ENCODE results near the gene RNU6-9.

The RNU6-9 gene

DNA sequence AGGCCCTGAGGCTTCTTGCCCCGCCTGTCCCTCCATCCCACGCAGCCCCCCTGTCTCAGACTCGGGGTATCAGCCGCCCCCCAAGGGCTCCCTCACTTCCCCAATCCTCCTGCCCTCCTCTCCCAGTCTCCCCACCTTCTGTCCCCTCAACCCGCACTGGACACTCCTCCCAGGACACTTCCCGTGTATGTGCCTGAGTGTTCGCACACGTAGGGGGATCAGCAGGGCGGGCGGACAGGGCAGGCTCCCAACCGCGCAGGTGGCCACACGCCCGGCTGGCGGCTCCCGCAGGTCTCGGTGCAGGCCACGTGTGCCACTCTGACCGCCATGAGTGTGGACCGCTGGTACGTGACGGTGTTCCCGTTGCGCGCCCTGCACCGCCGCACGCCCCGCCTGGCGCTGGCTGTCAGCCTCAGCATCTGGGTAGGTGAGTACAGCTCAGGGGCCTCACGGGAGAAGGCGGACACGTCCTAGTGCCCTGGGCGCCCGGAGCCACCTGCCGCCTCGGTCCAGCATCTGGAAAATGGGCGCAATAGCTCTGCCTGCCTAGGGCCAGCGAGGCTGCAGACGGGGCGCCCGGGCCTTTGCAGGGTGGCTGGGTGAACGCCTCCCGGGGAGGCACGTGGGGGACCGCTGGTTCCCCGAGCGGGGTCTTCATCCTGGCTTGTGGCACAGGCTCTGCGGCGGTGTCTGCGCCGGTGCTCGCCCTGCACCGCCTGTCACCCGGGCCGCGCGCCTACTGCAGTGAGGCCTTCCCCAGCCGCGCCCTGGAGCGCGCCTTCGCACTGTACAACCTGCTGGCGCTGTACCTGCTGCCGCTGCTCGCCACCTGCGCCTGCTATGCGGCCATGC, 26.1 kb downstream of the RNU6-9 start:
- no peak for DNase-seq

DNA sequence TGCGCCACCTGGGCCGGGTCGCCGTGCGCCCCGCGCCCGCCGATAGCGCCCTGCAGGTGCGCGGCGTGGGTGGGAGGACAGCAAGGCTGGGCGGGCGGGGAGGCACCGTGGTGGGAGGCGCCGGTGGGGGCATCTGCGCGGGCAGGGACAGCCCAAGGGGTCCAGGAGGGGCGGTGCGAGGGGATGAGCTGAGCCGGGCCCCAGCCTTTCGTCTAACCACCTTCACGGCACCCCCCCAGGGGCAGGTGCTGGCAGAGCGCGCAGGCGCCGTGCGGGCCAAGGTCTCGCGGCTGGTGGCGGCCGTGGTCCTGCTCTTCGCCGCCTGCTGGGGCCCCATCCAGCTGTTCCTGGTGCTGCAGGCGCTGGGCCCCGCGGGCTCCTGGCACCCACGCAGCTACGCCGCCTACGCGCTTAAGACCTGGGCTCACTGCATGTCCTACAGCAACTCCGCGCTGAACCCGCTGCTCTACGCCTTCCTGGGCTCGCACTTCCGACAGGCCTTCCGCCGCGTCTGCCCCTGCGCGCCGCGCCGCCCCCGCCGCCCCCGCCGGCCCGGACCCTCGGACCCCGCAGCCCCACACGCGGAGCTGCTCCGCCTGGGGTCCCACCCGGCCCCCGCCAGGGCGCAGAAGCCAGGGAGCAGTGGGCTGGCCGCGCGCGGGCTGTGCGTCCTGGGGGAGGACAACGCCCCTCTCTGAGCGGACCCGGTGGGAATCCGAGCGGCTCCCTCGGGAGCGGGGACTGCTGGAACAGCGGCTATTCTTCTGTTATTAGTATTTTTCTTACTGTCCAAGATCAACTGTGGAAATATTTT, 27.0 kb downstream of the RNU6-9 start:
- no peak for DNase-seq

- DNase-seq, result no peak
Measured at GRCh38 chr19:924553-925086, 31.3 kb downstream of the RNU6-9 start.

GRCh38 chr19:925087-925525, 31.8 kb downstream of the RNU6-9 start:
- DNase-seq, result no peak

DNA sequence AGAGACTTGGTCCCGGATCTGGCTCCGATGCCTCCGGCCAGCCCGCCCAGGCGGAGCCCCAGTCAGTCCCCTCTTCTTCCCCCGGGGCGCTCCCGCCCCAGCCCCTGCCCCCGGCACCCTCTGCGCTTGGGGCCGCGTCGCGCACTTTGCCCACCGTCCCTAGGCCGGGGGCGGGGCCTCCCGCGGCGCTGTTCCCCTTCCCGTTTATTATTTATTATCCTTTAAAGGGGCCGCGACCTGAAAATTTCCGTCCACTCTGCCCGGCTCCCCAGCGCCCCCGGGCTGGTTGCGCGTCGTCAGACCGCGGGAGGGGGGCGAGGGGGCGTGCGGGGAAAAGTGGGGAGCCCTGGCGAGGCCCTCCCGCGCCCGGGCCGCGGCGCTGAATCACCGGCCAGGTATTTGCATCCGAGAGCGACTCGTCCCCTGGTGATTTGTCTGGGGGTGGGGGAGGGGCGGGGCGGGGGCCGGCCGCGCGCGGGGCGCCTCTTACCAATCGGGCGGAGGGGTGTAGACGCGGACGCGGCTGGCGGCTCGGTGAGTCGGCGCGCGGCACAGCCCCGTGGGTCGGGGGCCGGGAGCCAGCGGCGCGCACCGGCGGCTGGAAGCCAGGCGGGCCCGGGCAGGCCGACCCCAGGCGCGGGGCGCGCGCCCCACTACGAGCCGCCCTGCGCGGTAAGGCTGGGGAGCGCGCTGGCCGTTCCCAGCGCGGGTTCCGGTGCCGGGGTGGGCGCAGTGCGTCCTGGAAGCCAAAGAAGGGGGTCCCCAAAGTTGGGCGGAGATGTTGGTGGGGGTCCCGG, 32.4 kb downstream of the RNU6-9 start, which contains the start of gene ARID3A:
TSS of gene ARID3A (plus strand) at position 510 of the 797 bp plus-strand sequence. CDS start 3,494 bp downstream, outside the sequence.
- no peak for DNase-seq

DNA sequence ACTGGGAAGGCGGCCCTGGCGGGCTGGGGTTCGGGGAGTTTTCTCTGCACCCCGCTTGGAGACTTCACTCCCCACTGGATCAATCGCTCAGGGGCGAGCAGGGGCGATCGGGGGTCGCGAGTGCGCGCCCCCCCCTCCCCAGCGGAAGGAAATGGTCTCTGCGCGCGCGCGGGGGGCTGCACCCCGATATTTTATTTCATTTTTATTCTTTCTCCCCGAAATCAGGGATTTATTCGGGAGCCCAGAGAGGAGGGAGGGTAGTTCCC, 33.0 kb downstream of the RNU6-9 start:
- DNase-seq, result no peak

DNA sequence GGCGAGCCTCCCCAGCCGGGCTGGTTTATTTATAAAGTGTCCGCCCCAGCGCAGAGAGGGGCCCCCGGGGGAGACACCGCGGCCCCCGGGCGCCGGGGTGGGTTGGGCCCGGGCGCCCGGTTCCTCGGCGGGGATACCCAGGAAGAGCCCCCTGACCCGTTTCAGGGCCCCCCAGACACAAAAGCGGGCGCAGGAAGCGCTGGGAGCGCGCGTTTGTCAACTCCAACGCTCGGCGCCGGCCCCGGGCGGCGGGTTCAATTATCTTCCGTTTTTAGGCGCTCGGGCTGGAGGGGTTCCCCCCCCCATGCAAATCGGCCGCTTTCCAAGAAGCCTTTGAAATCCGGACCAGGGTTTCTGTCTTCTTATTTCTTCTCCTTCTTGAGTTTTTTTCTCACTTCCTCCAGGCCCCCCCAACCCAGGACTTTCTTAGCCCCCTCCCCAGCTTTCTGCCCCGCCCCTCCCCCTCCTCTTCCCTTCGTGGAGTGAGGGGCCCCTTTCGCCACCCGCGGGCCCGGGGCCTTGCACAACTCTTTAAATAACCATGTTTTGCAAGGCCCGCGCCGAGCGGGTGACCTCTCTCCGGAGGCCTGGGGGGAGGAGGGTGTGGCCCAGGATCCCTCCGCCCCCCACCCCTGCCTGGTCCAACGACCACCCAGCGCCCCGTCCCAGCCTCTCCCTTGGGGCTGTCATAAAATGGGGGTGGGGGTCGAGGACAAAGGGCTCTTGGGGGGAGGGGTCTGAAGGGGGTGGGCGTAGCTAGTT, 33.5 kb downstream of the RNU6-9 start:
- DNase-seq, result no peak

GRCh38 chr19:927351-927779, 34.1 kb downstream of the RNU6-9 start:
- no peak for DNase-seq

- DNase-seq, result no peak
Measured at GRCh38 chr19:927780-928401, 34.6 kb downstream of the RNU6-9 start.

DNA sequence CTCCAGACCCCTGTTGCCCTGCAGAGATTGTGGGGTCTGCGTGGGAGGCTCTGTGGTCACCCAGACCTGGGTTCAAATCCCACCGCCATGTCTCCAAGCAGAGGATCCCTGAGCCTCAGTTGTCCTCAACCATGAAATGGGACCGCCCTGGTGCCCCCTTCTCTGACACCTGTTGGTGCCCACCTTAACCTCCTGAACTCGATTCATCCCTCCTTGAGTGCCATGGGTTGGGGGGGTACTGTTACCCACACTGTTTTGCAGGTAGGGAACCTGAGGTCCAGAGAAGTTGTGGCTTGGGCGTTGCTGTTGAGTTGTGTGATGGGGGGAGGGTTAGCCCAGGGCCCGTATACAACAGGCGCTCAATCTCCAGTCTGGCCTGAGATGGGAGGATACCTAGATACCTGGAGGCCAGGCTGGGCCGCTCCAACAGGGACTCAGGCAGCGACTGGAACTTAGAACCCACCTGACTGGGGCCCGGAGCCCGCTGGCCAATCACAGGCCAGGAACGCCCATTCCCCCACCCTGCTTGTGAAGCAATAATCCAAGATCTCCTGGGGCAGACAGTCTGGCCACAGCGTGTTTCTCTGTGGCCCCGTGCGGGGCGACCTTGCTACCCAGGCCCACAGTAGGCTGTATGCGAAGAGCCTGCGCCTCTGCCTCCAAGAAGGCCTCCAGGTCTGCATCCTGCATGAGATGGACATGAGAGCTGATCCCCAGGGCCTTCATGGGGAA, 35.4 kb downstream of the RNU6-9 start:
- DNase-seq, result no peak

DNA sequence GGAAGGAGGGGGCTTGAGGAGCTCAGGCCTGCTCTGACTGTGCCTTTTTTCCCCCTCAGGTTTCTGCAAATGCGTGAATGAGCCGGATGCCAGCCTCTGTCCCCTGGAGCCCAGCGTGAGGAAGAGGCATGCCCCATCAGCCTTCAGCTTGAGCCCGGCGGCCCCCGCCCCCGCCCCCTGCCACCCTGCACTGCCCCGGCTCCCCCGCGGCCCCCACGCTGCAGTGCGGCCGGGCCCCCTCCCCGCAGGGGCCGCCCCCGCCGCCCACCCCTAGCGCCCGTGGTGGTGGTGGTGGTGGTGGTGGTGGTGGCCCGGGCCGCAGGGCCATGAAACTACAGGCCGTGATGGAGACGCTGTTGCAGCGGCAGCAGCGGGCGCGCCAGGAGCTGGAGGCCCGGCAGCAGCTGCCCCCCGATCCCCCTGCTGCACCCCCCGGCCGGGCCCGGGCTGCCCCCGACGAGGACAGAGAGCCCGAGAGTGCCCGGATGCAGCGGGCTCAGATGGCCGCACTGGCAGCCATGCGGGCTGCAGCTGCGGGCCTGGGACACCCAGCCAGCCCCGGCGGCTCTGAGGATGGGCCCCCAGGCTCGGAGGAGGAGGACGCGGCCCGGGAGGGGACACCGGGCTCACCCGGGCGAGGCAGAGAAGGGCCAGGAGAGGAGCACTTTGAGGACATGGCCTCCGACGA, 36.1 kb downstream of the RNU6-9 start:
- DNase-seq, result no peak

DNA sequence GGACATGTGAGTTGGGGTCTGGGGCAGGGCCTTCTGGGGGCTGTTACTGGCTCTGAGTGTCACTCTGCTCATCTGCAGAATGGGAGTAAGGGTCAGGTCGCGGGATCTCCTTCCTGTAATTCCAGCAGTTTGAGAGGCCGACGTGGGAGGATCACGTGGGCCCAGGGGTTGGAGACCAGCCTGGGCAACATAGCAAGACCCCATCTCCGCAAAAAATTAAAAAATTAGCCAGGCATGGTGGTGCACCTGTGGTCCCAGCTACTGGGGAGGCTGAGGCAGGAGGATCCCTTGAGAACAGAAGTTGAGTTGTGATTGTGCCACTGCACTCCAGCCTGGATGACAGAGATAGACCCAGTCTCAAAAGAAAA, 36.6 kb downstream of the RNU6-9 start:
- DNase-seq, result no peak

- DNase-seq, result no peak
Measured at GRCh38 chr19:931860-932647, 38.8 kb downstream of the RNU6-9 start.

GRCh38 chr19:932648-933552, 39.6 kb downstream of the RNU6-9 start:
- no peak for DNase-seq

GRCh38 chr19:933553-933882, 40.2 kb downstream of the RNU6-9 start:
- DNase-seq, result no peak

- no peak for DNase-seq
Measured at GRCh38 chr19:934197-934840, 41.0 kb downstream of the RNU6-9 start.

GRCh38 chr19:934865-935479, 41.7 kb downstream of the RNU6-9 start:
- DNase-seq, result no peak

GRCh38 chr19:936175-936546, 42.9 kb downstream of the RNU6-9 start:
- no peak for DNase-seq

Measured in NCI-H510A (cell line).